Activated CD4-positive, alpha-beta T cell treated with anti-CD3 and anti-CD28 coated beads, Interleukin-10, Interleukin-2, amounts not matched to agents 100 ng/mL and 50 ng/mL, durations not matched to agents 16 hours and 8 hours (primary cell): Measurements from ENCODE around the gene IL1RAPL1.

ENCODE experiments used
- DNase-seq: peaks from one replicate; pipeline ENCODE4 v3.0.0-alpha.2; 2020

Gene IL1RAPL1

DNA sequence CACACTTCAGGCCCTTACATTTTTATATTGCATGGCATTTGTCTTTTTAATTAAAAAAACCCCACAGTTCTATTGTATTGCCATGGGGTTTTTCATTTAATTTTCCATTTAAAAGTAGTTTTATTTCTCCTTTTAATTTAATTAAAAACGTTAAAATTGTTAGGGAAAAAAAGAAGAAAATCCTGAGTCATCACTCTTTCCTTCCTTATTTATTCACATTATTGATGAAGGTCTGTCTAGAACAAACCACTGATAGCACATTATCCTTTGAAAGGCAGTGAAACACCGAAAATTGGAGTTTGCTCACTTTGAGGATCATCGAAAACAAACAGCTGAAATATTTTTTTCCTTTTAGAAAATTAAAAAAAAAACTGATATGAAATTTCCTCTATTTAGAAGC is 868.5 kb downstream of the IL1RAPL1 start:
- DNase-seq = no peak

DNA sequence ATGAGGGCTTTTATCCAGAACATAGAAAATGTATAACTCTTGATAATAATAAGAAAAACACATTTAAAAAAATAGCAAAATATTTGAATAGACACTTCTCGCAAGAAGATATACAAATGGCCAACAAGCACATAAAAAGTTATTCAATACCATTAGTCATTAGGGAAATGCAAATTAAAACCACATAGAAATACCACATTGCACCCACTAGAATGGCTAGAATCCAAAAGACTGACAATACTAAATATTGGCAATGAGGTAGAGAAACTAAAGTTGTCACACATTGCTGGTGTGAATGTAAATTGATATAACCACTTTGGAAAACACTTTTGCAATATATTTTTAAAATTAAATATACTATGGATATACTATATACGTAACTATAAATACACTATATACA is 873.8 kb downstream of the IL1RAPL1 start:
- no peak for DNase-seq

DNA sequence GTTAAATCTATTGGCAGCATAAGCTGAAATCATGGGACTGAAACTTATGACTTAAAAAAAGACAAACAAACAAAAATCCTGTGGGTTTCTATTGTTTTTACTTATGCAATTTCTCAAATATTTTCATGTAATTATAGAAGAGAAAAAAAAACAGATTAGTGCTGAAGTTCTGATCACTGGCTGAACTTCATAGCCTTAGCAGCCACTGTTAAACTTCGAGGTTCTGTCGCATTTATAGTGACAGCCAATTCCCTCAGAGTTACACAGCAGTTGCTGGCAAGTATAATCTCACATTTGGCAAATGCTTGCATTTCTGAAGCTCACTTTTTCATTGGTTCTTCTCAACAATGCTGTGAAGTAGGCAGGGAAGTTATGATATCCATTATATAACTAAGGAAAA is 879.2 kb downstream of the IL1RAPL1 start:
- DNase-seq = no peak

DNA sequence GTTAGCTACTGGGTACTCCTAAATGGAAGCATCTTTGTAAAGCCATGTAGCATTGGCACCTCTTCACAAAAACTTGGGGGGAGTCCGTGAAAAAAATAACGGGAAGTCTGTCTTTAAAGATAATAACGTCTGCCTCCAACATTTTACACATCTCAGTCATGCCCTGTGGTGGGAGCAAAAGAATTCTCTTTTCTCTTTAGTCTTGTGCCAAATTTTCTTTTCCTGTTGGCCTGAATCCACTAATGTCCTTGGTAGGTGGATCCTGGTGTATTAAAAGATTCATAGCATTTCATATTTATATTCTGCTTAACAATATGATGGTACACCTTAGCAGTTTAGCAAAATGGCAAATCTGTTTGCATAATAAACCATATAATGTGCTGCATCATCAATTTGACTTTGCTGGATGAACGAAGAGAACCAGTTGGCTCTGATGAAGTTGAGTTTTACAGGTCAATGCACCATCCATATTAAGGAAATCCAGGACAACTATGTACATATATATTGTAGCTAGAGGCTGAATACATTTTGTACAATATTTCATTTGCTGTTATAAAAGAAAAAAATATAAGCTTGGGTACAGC is 881.8 kb downstream of the IL1RAPL1 start:
- DNase-seq = no peak

DNA sequence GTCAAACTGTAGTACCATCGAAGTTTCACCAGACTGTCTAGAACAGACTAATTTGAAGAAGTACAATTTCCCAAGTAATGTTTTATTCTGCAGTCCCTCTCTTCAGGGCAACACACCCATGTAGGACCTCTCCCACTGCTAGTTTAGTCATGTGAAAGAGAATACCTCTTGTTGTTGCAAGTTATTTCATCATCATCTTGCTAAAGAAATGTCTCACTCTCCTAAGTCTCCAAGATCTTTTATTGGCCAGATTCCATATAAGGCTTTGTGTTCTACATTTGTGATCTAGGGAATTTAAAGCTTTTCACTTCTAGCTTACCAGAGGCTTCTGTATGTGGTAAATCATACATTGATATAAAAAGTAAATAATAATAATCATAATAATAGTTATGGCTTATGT is 882.8 kb downstream of the IL1RAPL1 start:
- no peak for DNase-seq

DNA sequence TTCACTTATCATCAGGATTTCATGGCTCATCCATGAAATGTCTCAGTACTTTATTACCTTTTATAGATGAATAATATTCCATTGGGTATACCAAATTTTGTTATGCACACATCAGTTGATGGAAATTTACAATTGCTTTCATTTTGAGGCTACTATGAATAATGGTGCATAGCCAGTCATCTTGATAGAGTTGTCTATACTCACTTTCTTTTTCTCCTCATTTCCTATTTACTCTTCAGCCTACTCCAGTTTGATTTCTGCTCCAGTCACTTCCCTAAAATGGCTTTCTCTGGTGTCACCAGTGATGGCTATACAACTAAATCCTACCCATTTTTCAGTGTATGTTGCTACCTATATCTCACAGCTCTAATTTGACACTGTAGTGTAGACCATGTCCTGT is 884.6 kb downstream of the IL1RAPL1 start:
- no peak for DNase-seq

DNA sequence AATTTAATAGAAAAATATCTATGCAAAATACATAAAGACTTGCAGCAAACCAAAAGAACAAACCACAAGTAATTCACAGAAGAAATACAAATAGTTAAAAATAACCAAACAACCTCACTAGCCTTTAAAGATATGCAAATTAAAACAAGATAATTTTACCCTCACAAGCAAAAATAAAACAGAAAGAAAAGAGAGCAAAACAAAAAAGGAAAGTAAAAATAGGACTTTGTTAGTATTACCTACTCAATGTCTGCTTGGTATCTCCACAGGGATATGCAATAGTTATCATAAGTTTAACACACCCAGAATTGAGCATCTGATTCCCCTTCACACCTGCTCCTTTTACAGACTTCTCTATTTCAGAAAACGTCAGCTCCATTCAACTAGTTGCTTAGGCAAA is 890.6 kb downstream of the IL1RAPL1 start:
- DNase-seq = no peak

DNA sequence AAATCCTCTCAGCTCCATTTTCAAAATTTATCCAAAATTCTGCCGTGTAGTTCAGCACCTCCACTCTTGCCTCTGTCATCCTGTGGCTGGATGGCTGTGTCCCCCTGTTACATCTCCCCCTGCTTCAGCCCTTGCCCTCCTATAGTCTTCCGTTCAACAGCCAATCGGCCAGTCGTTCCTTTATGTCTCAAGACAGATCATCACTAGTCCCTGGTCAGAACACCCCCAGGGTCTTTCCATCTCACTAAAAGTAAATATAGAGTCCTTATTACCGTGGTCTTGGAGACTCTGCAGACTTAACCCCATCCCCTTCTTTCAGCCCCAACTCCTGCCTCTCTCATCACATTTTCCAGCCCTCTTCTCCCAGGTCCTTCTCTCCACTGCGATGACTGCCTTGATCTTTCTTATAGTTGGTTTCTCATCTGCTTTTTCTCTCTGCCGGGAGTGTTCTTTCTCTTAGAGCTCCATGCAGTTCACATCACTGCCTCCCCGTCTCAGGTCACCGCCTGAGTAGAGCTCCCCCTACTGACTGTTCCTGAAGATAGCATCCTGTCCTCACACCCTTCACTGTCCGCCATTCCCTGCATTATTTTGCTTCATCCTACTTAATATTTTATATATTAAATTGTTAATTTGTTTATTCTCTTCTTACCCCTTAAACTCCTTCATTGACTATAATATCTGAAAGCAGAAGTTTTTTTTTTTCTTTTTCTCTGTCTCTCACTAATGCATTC is 891.3 kb downstream of the IL1RAPL1 start:
- DNase-seq = peak; percentile 49

DNA sequence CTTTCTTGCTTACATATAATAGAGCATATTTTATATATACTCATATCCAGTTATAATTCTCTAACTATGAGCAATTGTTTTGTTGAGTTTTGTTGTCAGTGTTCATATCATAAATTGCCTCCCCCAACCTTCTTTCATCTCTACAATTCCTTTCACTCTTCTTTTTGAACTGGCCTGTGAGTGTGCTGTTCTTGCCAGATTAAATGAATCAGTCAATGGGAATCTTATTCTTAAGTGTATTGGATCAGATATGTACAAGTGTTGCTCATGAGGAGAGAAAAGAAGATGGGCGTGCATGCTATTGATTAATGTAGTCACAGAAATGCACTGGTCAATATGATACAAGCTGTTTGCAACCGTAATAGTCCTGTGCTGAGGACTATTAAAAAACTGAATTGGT is 900.0 kb downstream of the IL1RAPL1 start:
- no peak for DNase-seq

DNA sequence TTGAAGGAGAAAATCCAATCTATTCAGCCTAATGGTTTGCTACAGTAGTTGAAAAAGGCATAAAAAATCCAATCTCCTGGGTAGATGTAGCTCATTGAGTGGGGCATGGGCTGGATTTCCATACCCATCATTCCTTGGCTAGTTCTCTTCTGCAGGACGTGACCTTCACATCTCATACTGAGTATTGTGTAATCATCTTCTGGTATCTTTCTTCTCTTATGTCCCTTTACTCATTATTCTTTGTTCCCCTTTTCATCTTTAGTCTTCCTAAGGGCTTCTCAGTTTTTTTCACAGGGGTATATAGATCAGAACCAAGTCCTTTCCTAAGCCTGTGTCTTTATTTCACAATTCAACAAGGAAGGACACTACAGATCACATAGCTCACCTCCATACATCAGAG is 900.5 kb downstream of the IL1RAPL1 start:
- DNase-seq = no peak

DNA sequence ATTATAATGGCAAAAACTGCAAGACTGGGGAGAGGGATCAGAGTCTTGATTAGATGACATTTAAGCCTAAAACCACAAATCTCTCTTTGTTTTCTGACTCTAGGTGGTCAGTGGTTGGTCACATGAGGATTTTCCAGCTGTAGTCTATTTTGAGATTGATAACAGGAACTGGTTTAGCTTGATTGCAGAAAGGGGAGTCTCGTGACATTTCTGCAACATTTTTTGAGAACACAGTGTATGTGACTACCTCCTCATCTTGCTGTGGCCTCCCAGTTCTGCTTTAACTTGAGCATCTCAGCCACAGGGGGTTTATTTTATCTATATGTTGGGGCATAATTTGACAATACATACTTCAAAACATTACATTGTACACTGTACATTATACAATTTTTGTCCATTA is 901.7 kb downstream of the IL1RAPL1 start:
- DNase-seq = no peak

DNA sequence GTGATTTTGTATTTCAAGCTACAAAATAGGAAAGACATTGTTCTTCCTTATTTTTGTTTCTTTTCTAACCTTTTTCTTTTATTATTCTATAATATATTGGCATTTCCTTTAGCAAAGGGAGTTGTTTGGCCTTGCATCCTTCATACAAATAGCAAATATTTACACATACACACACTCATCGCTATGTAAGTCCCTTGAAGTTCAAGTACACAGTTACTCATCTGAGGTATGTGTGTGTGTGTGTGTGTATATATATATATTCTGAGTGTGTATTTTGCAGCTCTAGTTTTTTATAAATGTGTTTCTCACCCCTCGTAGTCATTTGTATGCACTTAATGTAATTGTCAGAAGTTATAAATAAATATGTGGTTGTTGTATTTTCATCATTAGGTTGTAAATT is 903.4 kb downstream of the IL1RAPL1 start:
- no peak for DNase-seq

DNA sequence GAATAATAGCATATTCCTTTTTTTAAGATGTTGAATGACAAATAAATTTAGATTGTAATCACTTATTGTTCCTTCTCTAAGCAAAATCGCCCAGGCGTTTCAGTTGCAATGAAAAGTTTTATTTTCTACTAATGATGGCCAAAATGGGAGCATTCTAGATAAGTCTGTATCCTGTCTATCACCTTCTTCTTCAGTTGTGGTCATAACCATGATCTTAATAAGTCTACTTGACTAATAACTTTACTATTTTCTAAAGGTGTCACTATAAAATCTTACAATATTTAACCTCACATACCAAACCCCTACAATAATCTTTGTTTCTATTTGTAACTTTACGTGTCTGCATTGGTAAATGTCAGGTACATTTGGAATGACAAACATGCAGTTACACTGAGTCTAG is 904.4 kb downstream of the IL1RAPL1 start:
- DNase-seq = no peak

DNA sequence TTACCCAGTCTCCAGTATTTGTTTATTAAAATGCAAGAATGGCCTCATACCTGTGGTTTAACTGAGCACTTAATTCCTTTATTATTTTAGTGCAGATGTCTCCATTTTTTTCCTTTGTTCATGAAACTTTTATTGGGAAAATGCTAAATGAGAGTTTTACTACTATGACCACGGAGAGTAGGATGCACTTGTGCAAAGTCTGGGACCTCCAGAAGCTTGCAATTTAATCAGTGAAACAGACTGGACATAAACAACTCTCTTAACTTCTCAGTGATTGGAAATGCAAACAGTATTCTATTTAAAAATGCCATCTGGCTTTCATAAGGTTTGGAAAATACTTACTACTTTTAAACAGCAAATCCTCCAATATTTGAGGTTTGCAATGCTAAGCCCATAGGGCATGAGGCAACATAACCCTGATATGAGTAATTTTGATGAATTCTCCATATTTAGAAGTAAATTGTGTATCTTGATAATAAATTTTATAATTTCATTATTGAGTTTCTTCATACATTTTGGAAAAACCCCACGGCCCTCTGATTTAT is 909.5 kb downstream of the IL1RAPL1 start:
- no peak for DNase-seq

DNA sequence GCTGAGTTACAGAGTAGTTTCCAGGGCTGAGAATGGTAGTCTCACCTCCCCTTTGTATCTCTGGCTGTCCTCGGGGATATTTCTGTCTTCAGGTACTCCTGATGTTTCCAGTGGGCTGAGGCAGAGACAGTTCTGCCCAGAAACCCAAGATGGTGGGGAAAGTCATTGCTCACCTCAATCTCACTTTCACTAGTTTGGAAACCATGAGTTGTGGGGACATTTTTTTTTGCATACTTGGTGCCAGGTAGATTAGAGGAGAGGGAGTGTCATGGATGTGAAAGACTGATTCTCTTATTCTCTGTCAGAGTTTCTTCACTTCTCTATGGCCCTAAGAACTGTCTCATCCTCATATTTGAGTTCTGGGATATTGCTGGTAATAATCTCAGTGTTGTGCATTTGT is 919.5 kb downstream of the IL1RAPL1 start:
- no peak for DNase-seq

DNA sequence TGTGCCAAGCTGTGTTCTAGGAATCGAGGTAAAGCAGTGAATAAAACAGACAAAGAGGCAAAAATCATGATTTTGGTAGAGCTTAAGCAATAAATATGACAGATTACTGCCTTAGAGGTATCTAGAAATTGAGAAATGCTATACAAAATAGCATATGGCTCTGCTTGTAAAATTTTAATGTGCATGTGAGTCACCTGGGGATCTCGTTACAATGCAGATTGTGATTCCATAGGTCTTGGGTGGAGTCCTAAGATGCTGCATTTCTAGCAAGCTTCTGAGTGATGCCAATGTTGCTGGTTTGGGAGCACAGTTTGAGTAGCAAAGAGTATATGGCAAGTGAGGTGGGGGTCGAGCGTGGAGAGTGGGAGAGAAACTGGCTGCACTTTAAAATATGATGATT is 930.9 kb downstream of the IL1RAPL1 start:
- DNase-seq = no peak

DNA sequence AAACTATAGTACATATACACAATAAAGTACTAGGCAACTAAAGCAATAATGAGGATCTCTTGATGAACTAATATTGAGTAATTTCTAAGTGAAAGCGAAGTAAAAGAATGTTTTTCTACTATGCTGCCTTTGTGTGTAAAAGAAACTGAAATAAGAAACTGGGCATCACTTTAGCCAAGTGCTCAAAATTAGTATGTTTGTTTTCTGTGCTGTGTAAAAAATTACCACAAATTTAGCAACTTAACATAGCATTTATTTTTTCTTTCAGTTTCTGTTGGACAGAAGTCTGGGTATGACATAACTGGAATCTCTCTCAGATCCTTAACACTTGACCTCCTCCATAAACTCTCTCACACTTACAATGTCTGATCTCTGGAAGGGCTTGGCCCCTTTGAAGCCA is 941.0 kb downstream of the IL1RAPL1 start:
- no peak for DNase-seq

DNA sequence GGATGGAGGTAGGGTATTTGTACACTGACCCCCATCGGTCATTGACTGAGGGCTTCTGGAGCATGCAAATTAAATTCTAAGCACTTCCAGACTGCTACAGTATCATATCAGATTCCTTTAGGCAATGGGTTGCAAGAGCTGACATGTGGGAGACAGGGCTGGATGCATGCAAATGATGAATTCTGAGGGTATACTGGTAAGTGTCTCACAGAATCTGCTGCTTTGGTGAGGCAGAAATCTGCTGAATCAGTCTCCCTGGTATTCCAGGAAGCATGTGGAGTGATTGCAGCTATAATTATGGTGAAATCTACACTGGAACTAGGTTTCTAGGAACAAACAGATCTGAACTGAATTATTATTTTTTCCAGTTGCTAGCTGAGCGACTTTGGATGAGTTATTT is 943.3 kb downstream of the IL1RAPL1 start:
- no peak for DNase-seq

DNA sequence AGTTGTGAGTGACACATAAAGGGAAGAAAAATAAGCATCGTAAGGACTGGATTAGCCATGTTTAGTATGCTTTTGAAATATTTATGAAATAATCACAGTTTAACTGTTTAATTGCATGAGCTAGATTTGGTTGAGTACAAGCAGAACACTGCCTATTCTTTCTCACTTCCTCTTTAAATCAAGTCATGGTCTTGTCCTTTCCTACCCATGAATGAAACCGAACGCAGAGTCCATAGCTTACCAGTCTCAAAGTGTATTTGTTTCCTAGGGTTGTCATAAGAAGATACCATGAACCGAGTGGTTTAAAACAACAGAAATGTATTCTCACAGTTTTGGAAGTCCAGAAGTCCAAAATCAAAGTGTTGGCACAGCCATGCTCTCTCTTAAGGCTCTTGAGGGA is 944.1 kb downstream of the IL1RAPL1 start:
- no peak for DNase-seq

DNA sequence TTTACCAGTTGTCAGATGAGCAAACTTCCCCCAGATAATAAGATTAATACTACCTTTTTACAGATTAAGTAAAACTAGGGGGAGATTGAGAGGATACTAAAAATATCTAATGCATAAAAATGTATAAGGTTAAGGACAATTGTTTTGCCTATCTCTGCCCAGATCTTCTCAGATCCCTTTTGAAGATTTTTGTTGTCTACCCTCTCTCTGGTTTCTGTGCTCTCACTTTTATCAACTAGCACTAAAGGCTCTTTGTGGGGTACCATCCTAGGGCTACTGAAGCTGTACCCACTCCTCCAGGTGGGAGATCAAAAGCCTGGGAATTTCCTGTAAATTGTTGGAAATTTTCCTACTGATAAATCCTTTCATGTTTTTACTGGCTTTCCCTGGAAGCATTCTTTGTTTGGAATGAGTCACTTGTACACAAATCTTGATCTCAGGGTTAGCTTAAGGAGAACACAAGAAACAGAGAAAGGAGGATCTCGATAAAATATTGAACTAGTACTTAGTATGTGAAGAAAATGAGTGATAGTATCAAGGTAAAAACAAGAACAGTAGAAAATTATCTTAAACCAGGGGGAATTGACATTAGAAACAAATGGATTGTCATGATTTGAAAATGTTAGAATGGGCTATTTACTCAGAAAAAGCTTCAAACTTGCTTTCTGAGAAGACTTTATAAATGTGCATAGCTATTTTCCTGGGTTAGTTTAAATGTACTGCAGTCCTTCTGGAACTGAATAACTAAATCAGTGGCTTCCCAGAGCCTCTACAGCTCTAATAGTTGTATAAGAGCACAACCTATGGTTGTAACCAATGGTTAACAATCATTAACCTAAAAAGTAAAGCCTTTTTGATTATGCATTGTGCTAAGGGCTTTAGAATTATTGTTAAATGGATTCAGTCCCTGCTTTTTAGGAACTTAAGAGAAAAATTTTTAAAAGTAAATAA is 948.2 kb downstream of the IL1RAPL1 start:
- DNase-seq = no peak

DNA sequence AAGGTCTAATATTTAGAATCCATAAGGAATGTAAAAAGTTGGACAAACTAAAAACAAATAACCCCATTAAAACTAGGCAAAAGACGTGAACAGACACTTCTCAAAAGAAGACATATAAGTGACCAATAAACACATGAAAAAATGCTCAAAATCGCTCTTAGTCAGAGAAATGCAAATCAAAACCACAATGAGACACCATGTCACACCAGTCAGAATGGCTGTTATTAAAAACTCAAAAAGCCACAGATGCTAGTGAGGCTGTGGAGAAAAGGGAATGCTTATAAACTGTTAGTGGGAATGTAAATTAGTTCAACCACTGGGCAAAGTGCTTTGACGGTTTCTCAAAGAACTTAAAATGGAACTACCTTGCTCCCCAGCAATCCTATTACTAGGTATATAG is 953.8 kb downstream of the IL1RAPL1 start:
- no peak for DNase-seq

DNA sequence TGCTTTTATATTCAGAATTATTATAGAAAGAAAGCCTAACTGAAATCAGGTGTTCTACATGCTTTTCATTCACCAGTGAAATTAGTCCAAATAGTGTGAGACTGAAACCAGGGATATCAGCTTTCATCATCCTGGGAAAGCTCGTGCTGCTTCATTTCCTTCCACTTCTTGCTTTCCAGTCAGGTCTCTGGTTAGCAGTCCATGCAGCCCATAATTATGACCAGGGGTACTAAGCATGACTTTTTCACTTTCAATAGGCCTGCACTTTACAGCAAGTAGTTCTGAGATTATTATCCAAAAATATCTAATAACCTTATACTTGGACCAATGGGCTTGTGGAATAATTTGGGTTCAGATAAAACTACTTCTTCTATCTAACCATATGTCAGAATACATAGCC is 954.9 kb downstream of the IL1RAPL1 start:
- no peak for DNase-seq

DNA sequence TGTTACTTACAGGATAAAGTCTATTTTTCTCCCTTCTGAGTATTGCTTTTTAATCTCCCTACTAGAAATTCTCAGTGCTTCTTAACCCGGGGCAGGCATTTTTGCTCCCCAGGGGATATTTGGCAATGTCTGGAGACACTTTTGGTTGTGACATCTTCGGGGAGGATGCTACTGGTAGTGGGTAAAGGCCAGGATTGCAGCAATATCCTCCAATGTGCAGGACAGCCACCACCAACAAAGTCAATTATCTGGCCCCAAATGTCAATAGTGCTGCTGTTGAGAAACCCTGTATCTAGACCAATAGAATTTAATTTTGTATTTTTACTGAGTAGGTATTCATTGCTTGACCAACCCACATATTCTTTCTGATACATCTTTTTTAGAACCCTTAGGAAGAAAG is 958.6 kb downstream of the IL1RAPL1 start:
- DNase-seq = no peak

DNA sequence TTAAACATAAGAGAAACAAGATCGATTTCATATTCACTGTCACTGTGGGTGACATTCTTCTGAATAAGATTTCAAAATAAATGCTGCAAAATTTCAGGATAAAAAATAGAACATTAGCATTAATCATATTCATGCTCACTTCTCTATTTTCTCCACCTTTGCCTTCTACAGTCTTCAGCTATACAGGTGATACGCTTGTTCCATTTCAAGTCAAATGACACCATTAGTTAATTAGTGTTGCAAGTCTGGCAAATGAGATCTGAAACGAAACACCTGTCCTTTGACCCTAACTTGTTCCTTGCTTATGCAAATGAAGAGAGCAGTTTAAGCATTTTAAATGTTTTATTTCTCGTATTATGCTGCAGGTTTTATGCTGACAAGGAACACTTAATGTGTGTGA is 960.6 kb downstream of the IL1RAPL1 start:
- DNase-seq = no peak
